Ascending aorta (tissue), 2 donors: ENCODE data around the gene KCND3. TPM values are rescaled to one million over a fixed set of nuclear protein-coding genes. Genes with fewer than 3 reads are reported as not detected.

Experiments used
- DNase-seq, 2 donors: peaks; one replicate each; pipeline ENCODE4 v3.0.0-alpha.2; 2019; ENCODE audit warnings: low spot score in 2 of 2
- H3K27ac ChIP-seq, 2 donors: fragments of 200-600 bp; sonication (generic); one replicate each; pipeline ENCODE4 v1.5.1; 2016 to 2017; ENCODE audit warnings: mild to moderate bottlenecking in 1 of 2
- H3K27me3 ChIP-seq: fragments of 200-600 bp; sonication (generic); one replicate; pipeline ENCODE4 v1.5.1; 2017
- H3K36me3 ChIP-seq, 2 donors: fragments of 200-600 bp; sonication (generic); one replicate each; pipeline ENCODE4 v1.5.1; 2016
- H3K4me1 ChIP-seq, 2 donors: fragments of 200-600 bp; sonication (generic); one replicate each; pipeline ENCODE4 v1.5.1; 2016 to 2017; ENCODE audit warnings: mild to moderate bottlenecking in 1 of 2
- H3K4me3 ChIP-seq, 2 donors: fragments of 200-600 bp; sonication (generic); one replicate each; pipeline ENCODE4 v1.5.1; 2016 to 2017; ENCODE audit warnings: mild to moderate bottlenecking in 1 of 2
- H3K9me3 ChIP-seq, 2 donors: fragments of 200-600 bp; sonication (generic); one replicate each; pipeline ENCODE4 v1.5.1; 2016
- CTCF ChIP-seq, 3 experiments: fragments of 200-600 bp in 2 of 3; fragments of 450-650 bp in 1 of 3; sonication (generic) in 2 of 3; IDR thresholded peaks; one replicate each; pipeline ENCODE4 v1.5.1; 2016 to 2019; ENCODE audit warnings: antibody characterized with exemption in 3 of 3, mild to moderate bottlenecking in 1 of 3, moderate library complexity in 1 of 3
- intact Hi-C: fragments of 100-400 bp; cut with DNase I; formaldehyde crosslinking; loops from one replicate; pipeline ENCODE4 v1.15.1; 2023
- total RNA-seq: library from RNA; depleted of rRNA; stranded (reverse); fragments of >200 nt; gene quantifications from one replicate; pipeline ENCODE4 v1.1.0, GENCODE V29; 2016

Gene KCND3
- total RNA-seq, 1 donor from 2014 or later: 13.3 TPM

- Histone ChIP-seq H3K4me1 (no peaks in the 10 kb centered on the region), H3K27ac (no peak overlapping the region), H3K36me3 (peaks cover 0 to 5% of the 10 kb centered on the region in 2 donors), H3K27me3 (no peaks in the 10 kb centered on the region), H3K4me3 (no peak overlapping the region), H3K9me3 (no peaks in the 10 kb centered on the region)
- no peak for TF ChIP-seq CTCF (IDR thresholded peaks at IDR 0.05)
- no peak for DNase-seq
- intact Hi-C loops: no loop called here
Observed at GRCh38 chr1:111976332-111976731, 13.1 kb downstream of the KCND3 start.

- H3K4me1 ChIP-seq: no peaks in the 10 kb centered on the region
- no peaks in the 10 kb centered on the region for H3K9me3 ChIP-seq
- no peak for TF ChIP-seq CTCF (IDR thresholded peaks at IDR 0.05)
- intact Hi-C loops: no loop called here
- no peak overlapping the region for H3K27ac ChIP-seq
- no peak overlapping the region for H3K4me3 ChIP-seq
- no peaks in the 10 kb centered on the region for H3K27me3 ChIP-seq
- DNase-seq: no peak
- H3K36me3 ChIP-seq: peaks cover 0 to 5% of the 10 kb centered on the region in 2 donors
Observed at GRCh38 chr1:111973150-111973790, 16.2 kb downstream of the KCND3 start.

GRCh38 chr1:111971396-111971795 is 18.1 kb downstream of the KCND3 start:
- intact Hi-C loops: no loop called here
- Histone ChIP-seq H3K36me3 (peaks cover 0 to 5% of the 10 kb centered on the region in 2 donors), H3K4me3 (no peak overlapping the region), H3K9me3 (no peaks in the 10 kb centered on the region), H3K27me3 (no peaks in the 10 kb centered on the region), H3K4me1 (no peaks in the 10 kb centered on the region), H3K27ac (no peak overlapping the region)
- TF ChIP-seq CTCF (IDR thresholded peaks at IDR 0.05): no peak
- no peak for DNase-seq

- no peaks in the 10 kb centered on the region for H3K27me3 ChIP-seq
- H3K4me3 ChIP-seq: no peak overlapping the region
- no peaks in the 10 kb centered on the region for H3K4me1 ChIP-seq
- no peak overlapping the region for H3K27ac ChIP-seq
- TF ChIP-seq CTCF (IDR thresholded peaks at IDR 0.05): no peak
- intact Hi-C loops: no loop called here
- no peaks in the 10 kb centered on the region for H3K9me3 ChIP-seq
- H3K36me3 ChIP-seq: no peaks in the 10 kb centered on the region
- DNase-seq: no peak
Observed at GRCh38 chr1:111968511-111968910, 21.0 kb downstream of the KCND3 start.

GRCh38 chr1:111967886-111968285 is 21.6 kb downstream of the KCND3 start:
- Histone ChIP-seq H3K27me3 (no peaks in the 10 kb centered on the region), H3K9me3 (no peaks in the 10 kb centered on the region), H3K4me3 (no peak overlapping the region), H3K27ac (no peak overlapping the region), H3K36me3 (no peaks in the 10 kb centered on the region), H3K4me1 (no peaks in the 10 kb centered on the region)
- TF ChIP-seq CTCF (IDR thresholded peaks at IDR 0.05): no peak
- DNase-seq: no peak
- intact Hi-C loops: no loop called here
